GM19328 (cell line): ENCODE measurements around the gene MMP14.
A peak's percentile ranks its signal among the peaks of the same experiment; 100 is the strongest.

Source experiments
- ATAC-seq: cut with Tn5 transposase; IDR thresholded peaks from one replicate; pipeline ENCODE4 v1.9.1; 2021; ENCODE audit warnings: mild to moderate bottlenecking, moderate library complexity; ENCODE audit not compliant: unreplicated experiment

Gene MMP14

DNA sequence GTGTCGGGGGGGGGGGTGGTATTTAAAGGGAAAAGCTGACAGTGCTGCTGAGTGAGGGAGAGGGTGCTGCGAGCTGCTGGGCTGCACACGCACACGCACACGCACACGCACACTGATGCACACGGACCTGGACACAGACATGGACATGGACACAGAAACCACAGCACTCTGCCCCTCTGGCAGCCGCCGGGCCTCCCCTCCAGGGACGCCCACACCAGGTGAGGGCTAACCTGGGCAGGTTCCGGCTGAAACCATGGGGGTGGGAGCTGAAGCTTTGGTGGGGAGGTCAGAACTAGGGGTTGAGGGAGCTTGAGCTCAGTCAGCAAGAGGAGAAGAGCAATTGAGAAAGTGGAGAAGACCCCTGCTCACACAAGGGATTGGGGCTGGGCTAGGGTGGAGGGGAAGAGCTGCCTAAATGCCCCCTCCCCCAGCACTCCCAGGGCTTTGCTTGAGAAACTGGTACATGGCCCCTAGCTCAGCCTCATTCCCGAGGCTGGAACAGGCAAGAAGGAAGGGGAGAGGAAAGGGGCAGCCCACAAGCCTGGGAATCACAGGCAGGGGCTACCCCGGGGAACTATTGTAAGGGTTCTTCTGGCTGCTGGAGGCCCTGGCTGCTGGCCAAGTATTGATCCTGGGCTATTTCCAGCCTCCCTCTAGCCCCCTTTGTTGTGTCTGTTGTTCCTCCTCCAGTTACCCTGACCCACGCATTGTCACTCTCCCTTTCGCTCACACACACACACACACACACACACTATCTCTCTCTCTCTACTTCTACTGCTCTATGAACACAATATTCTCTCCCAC lies 47.0 kb downstream of the MMP14 start, which contains the start of gene REM2:
TSS of gene REM2 (plus strand) at position 50 of the 804 bp plus-strand sequence. CDS start at position 116, 66 bp downstream.
- no peak for ATAC-seq

- ATAC-seq = no peak
These were observed 47.8 kb downstream of the MMP14 start for GRCh38 chr14:22884076-22884737.

DNA sequence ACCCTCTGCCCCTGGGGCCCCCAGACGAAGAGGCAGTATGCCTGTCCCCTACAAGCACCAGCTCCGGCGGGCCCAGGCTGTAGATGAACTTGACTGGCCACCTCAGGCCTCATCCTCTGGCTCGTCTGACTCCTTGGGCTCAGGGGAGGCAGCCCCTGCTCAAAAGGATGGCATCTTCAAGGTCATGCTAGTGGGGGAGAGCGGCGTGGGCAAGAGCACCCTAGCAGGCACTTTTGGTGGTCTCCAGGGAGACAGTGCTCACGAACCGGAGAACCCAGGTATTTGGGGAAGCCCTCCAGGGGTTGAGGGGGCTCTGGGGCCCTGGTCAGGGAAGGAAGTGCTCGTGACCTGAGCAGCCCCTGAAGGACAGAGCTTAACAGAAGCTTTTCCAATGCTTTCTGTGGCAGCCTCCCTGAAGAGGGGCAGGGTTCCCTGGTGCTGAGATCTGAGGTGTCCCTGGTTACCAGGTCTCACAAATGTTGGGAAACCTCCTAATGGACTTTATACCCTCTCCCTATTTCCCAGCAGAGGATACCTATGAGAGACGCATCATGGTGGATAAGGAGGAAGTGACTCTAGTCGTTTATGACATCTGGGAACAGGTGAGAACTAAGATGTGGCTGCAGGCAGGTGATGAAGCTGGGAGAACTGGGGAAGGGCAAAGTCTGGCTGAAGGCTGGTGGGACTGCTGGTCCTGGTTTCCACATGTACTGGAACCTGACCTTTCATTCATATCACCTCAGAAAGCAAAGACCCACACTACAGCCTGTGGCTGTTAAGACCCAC lies 48.5 kb downstream of the MMP14 start:
- no peak for ATAC-seq

GRCh38 chr14:22885975-22886374 lies 49.6 kb downstream of the MMP14 start:
- ATAC-seq = no peak

DNA sequence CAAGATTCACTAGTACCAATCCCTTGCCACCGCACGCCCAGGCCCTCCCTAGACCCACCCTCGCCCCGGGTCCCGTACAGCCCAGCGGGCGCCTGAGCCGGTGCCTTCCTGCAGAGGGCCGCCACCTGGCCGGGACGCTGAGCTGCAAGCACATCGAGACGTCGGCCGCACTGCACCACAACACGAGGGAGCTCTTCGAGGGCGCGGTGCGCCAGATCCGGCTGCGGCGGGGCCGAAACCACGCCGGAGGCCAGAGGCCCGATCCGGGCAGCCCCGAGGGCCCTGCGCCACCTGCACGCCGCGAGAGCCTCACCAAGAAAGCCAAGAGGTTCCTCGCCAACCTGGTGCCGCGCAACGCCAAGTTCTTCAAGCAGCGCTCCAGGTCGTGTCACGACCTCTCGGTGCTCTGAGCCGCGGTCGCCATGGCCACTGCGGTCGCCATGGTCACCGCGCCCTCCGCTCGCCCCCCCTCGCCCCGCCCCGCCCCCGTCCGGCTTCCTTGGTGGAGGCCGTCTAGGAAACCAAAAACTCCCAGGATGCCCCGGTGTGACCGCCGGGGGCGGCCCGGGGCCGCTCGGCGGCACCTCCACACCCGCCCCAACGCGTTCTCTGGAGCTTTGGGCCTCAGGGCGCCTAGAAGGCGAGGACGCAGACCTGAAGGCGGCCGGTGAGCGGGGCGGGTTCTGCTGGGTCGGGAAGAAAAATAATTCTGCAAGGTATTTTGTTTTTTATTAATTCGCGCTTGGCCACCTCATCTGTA lies 50.3 kb downstream of the MMP14 start:
- peak; percentile 48 for ATAC-seq

- no peak for ATAC-seq
These were observed 51.0 kb downstream of the MMP14 start for GRCh38 chr14:22887260-22887989.

- ATAC-seq = peak; percentile 42
These were observed 51.6 kb downstream of the MMP14 start for GRCh38 chr14:22887990-22888378.

GRCh38 chr14:22888662-22889061 lies 52.3 kb downstream of the MMP14 start:
- no peak for ATAC-seq

DNA sequence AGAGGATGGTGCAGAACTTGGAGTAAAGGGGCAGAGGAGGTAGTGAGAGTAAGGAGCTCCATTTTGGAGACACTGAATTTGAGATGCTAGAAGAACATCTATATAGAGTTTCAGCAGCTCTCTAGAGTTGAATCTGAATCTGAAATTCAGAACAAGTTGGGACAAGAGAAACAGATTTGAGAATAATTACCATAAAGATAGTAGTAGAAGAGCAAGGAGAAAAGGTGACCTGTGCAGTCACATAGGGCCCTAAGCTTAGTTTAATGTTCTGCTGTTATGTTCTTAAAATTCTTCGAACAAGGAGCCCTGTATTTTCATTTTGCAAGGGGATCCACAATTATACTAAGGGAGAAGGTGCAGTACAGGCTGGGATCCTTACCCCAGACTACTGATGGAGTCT lies 54.0 kb downstream of the MMP14 start:
- ATAC-seq = no peak

- no peak for ATAC-seq
These were observed 56.1 kb downstream of the MMP14 start for GRCh38 chr14:22892488-22892887.

- no peak for ATAC-seq
These were observed 57.3 kb downstream of the MMP14 start for GRCh38 chr14:22893706-22894105.

- ATAC-seq = no peak
These were observed 59.0 kb downstream of the MMP14 start for GRCh38 chr14:22895402-22895801.

DNA sequence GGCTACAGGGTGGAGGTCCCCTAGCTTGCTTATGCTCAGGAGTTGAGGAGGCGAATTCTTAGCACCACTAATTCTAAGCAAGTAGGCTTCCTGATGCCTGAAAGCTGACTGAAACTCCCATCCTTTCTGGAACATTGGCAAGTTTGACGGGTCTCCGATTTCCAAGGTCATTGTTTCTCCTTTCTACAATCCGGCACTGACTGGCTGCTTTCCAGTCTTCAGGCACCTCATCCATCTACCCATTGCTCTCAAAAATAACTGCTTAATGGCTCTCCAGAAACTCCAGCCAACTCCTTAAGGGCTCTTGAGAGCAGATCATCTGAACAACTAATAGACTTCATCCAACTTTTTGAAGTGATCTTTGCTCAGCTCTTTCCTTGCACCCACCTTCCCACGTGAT lies 60.0 kb downstream of the MMP14 start:
- no peak for ATAC-seq

GRCh38 chr14:22896760-22897159 lies 60.4 kb downstream of the MMP14 start:
- no peak for ATAC-seq

GRCh38 chr14:22897357-22897756 lies 61.0 kb downstream of the MMP14 start:
- ATAC-seq = no peak
